GM12891 (cell line): ENCODE measurements around the gene SLFN12.

Experiments used
- PAX5 ChIP-seq: IDR thresholded peaks from 2 replicates; pipeline ENCODE4 v1.6.1; 2011; ENCODE audit warnings: low read length, moderate library complexity, mild to moderate bottlenecking; ENCODE audit not compliant: insufficient read depth, severe bottlenecking
- POLR2A ChIP-seq: IDR thresholded peaks from 2 replicates; pipeline ENCODE4 v1.6.1; 2011; ENCODE audit warnings: low read depth, low read length, control low read depth
- POLR2AphosphoS5 ChIP-seq: IDR thresholded peaks from 2 replicates; pipeline ENCODE4 v1.6.1; 2011; ENCODE audit warnings: low read depth, low read length, control low read depth
- SPI1 ChIP-seq: IDR thresholded peaks from 2 replicates; pipeline ENCODE4 v1.6.1; 2011; ENCODE audit warnings: low read depth, low read length, control low read depth
- TAF1 ChIP-seq: IDR thresholded peaks from 2 replicates; pipeline ENCODE4 v1.6.1; 2011; ENCODE audit warnings: low read depth, low read length, control low read depth

- peak; percentile 50; the same call in 1 of the 2 replicates for TF ChIP-seq POLR2A
- TF ChIP-seq TAF1 = 0 out of 2 replicates have a peak, but pooled peaks have one; percentile 17
- TF ChIP-seq PAX5 = no peak
- peak; percentile 40; the same call in 1 of the 2 replicates for TF ChIP-seq POLR2AphosphoS5
- TF ChIP-seq SPI1 = peak; percentile 15; the same call in 1 of the 2 replicates
Measured at GRCh38 chr17:35448214-35448898, 16.1 kb upstream of the SLFN12 start, which contains the start of gene SLFN13.
